B cell (primary cell): ENCODE results near the gene PTPRG. TPM values are rescaled to one million over a fixed set of nuclear protein-coding genes. Genes with fewer than 3 reads are reported as not detected.

Experiments
- ATAC-seq: fragments of 200-7000 bp; cut with Tn5 transposase; one replicate; pipeline ENCODE4 v1.10.0; 2021; ENCODE audit warnings: low read depth, mild to moderate bottlenecking, moderate number of reproducible peaks, moderate library complexity
- CTCF ChIA-PET: fragments of 350-600 bp; sonication (Branson Sonifier 250); formaldehyde crosslinking; loops from one replicate; lab custom pipeline; 2021; ENCODE audit warnings: antibody characterized with exemption, inconsistent platforms; lab: Charles Lee
- POLR2A ChIA-PET: fragments of 350-600 bp; sonication (Branson Sonifier 250); formaldehyde crosslinking; loops from one replicate; lab custom pipeline; 2021; ENCODE audit warnings: antibody characterized with exemption; lab: Charles Lee
- DNase-seq: peaks from one replicate; pipeline ENCODE4 v3.0.0; 2013
- H2AFZ ChIP-seq: 2 replicates; pipeline ENCODE4 v1.6.1; 2012; ENCODE audit warnings: mild to moderate bottlenecking, low read depth, low read length; ENCODE audit not compliant: insufficient read depth, poor library complexity, severe bottlenecking
- H3K27ac ChIP-seq, 2 donors: 1 replicate in 1 of 2; 2 replicates in 1 of 2; pipeline ENCODE4 v1.5.1; 2012 to 2013; ENCODE audit warnings: low read length in 2 of 2, mild to moderate bottlenecking in 2 of 2, moderate library complexity in 1 of 2
- H3K27me3 ChIP-seq, 4 experiments: fragments of 200-600 bp in 1 of 4; sonication (generic) in 1 of 4; replicated peaks in 1 of 4; 1 replicate in 2 of 4; 2 replicates in 2 of 4; pipeline versions ENCODE4 v1.6.1 to v1.7.0; 2013 to 2016; ENCODE audit warnings: low read length in 3 of 4, mild to moderate bottlenecking in 2 of 4, mixed read lengths in 1 of 4, moderate library complexity in 1 of 4; ENCODE audit not compliant: insufficient read depth in 4 of 4, control insufficient read depth in 3 of 4; ENCODE audit errors: control extremely low read depth in 1 of 4
- H3K36me3 ChIP-seq, 2 experiments: replicated peaks in 1 of 2; 1 replicate in 1 of 2; 2 replicates in 1 of 2; pipeline versions ENCODE4 v1.6.1 to v1.7.1; 2013; ENCODE audit warnings: low read length in 1 of 2; ENCODE audit not compliant: insufficient read depth in 2 of 2, control insufficient read depth in 1 of 2; ENCODE audit errors: control extremely low read depth in 1 of 2, extremely low read depth in 1 of 2
- H3K4me1 ChIP-seq, 2 donors: fragments of 200-600 bp in 1 of 2; sonication (generic) in 1 of 2; 1 replicate in 1 of 2; 2 replicates in 1 of 2; pipeline versions ENCODE4 v1.5.1 to v1.6.1; 2013 to 2017; ENCODE audit warnings: low read length in 2 of 2; ENCODE audit not compliant: control insufficient read depth in 2 of 2, insufficient read depth in 2 of 2
- H3K4me2 ChIP-seq: replicated peaks from 2 replicates; pipeline ENCODE3; 2012; ENCODE audit warnings: mild to moderate bottlenecking, low read depth, low read length; ENCODE audit not compliant: poor library complexity, severe bottlenecking
- H3K4me3 ChIP-seq, 5 experiments: fragments of 200-600 bp in 1 of 5; sonication (generic) in 1 of 5; 1 replicate in 3 of 5; 2 replicates in 2 of 5; pipeline versions ENCODE4 v1.5.1 to v1.7.0; 2011 to 2016; ENCODE audit warnings: low read length in 4 of 5, mild to moderate bottlenecking in 4 of 5, low read depth in 2 of 5, control low read depth in 1 of 5, moderate library complexity in 1 of 5; ENCODE audit not compliant: insufficient read depth in 1 of 5; ENCODE audit errors: control extremely low read depth in 1 of 5, extremely low read depth in 1 of 5
- H3K79me2 ChIP-seq: fragments of 200-600 bp; sonication (generic); one replicate; pipeline ENCODE4 v1.6.0; 2016; ENCODE audit warnings: low read length; ENCODE audit not compliant: control insufficient read depth, insufficient read depth
- H3K9ac ChIP-seq: fragments of 200-600 bp; sonication (generic); 2 replicates; pipeline ENCODE4 v1.6.1; 2017; ENCODE audit warnings: mild to moderate bottlenecking, low read length, moderate library complexity
- H3K9me3 ChIP-seq, 3 donors: one replicate each; pipeline versions ENCODE4 v1.6.1 to v1.7.1; 2013; ENCODE audit warnings: low read length in 2 of 3; ENCODE audit not compliant: control insufficient read depth in 2 of 3, insufficient read depth in 1 of 3; ENCODE audit errors: control extremely low read depth in 1 of 3
- H4K20me1 ChIP-seq: 2 replicates; pipeline ENCODE4 v1.6.0; 2012; ENCODE audit warnings: mild to moderate bottlenecking, low read length; ENCODE audit not compliant: insufficient read depth, control insufficient read depth, poor library complexity, severe bottlenecking
- H3K27ac Mint-ChIP-seq: one replicate; pipeline ENCODE4 v1.8.0; 2021; ENCODE audit warnings: mixed read lengths
- H3K27me3 Mint-ChIP-seq: one replicate; pipeline ENCODE4 v1.8.0; 2021; ENCODE audit warnings: mixed read lengths
- H3K4me1 Mint-ChIP-seq: one replicate; pipeline ENCODE4 v1.8.0; 2021; ENCODE audit warnings: mixed read lengths
- H3K4me3 Mint-ChIP-seq: one replicate; pipeline ENCODE4 v1.8.0; 2021; ENCODE audit warnings: mixed read lengths
- H3K9me3 Mint-ChIP-seq: one replicate; pipeline ENCODE4 v1.8.0; 2022; ENCODE audit warnings: mixed read lengths; ENCODE audit not compliant: insufficient read depth
- EZH2 ChIP-seq: IDR thresholded peaks from 2 replicates; pipeline ENCODE4 v1.6.1; 2012; ENCODE audit warnings: borderline replicate concordance, low read depth, mild to moderate bottlenecking, moderate library complexity, low read length; ENCODE audit not compliant: insufficient read depth, poor library complexity, severe bottlenecking
- WGBS: methylation state at CpG from one replicate; pipeline ENCODE4 v1.1.5; 2013; ENCODE audit warnings: missing lambda C conversion rate; ENCODE audit not compliant: insufficient coverage; 5-methylcytosine and 5-hydroxymethylcytosine counted together
- intact Hi-C: fragments of 100-400 bp; cut with micrococcal nuclease; formaldehyde crosslinking; loops from one replicate; pipeline ENCODE4 v1.10.0; 2022
- polyA plus RNA-seq: library from polyadenylated mRNA; depleted of rRNA; stranded (reverse); fragments of >200 nt; gene quantifications from 2 replicates; pipeline ENCODE4 v1.2.3, GENCODE V29; 2012
- total RNA-seq, 2 donors: library from RNA; stranded (reverse); fragments of 120-200 nt in 1 of 2; gene quantifications; 1 replicate in 1 of 2; 2 replicates in 1 of 2; pipeline versions ENCODE4 v1.2.3 to v1.2.4, GENCODE V29; 2013 to 2022
- TF ChIP-seq, protein P1 (sequence below): fragments of 200-600 bp; IDR thresholded peaks from one replicate; pipeline ENCODE4 v1.8.0; 2022; ENCODE audit warnings: antibody characterized with exemption, mild to moderate bottlenecking

The PTPRG gene
- total and polyA plus RNA-seq, 2 donors (not counting 1 experiment from before 2014, with no cell fraction given) = 0.12 to 1.3 TPM

DNA sequence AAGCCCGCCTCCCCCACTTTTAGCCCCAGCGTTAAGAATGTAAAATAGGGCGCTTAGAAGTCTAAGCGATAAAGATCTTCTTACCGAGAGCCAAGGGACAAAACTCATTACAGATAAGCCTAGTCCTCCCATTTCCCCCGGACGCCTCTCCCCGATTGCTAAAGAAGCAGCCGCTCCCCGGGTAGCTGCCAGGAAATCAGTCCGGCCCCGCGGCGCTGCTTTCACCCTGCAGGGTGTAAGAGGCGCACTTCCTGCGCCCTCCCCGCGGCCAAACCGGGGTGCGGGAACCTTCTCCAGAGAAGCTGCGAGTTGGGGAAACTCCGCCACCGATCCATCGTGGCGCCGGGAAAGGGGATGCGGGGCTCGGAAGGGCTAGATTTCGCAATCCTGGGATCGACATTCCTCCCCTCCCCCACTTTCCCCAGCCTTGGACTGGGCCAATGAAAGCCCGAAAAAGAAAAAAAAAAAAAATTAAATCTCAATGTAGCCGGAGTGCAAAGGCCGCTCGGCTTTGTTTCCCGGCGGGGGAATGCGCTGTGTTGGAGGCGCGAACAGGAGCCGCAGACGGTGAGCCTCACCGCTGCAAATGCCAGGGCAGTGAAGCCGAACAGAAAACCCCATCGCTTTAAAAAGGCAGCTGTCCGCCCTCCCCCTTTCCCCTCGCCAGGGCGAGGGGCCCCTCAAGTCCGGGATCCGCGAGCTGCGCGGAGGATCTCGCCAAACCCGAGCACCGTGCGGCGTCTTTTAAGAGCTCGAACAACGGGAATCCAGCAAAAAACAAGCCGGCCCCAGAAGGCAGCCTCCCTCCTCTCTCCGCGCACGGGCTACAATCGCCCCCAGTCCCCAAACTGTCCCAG lies 626 bp upstream of the PTPRG start:
- Histone ChIP-seq H3K4me3 (peak overlapping the region; percentile 6 to 42 (median 20)), H3K79me2 (no peaks in the 10 kb centered on the region), H3K9me3 (peaks cover 0 to 3% (median 0%) of the 10 kb centered on the region in 3 donors), H3K36me3 (no peaks in the 10 kb centered on the region), H3K9ac (peak overlapping the region; percentile 32), H3K4me2 (peak overlapping the region; percentile 63), H4K20me1 (no peaks in the 10 kb centered on the region), H3K27me3 (peaks cover 0 to 56% (median 18%) of the 10 kb centered on the region in 4 experiments), H3K27ac (no peak overlapping the region), H2AFZ (peak overlapping the region; percentile 11), H3K4me1 (peaks cover 3 to 15% of the 10 kb centered on the region in 2 donors)
- intact Hi-C loops = no loop called here
- ATAC-seq (no peak), DNase-seq (peak; percentile 13)
- TF ChIP-seq, protein P1, sequence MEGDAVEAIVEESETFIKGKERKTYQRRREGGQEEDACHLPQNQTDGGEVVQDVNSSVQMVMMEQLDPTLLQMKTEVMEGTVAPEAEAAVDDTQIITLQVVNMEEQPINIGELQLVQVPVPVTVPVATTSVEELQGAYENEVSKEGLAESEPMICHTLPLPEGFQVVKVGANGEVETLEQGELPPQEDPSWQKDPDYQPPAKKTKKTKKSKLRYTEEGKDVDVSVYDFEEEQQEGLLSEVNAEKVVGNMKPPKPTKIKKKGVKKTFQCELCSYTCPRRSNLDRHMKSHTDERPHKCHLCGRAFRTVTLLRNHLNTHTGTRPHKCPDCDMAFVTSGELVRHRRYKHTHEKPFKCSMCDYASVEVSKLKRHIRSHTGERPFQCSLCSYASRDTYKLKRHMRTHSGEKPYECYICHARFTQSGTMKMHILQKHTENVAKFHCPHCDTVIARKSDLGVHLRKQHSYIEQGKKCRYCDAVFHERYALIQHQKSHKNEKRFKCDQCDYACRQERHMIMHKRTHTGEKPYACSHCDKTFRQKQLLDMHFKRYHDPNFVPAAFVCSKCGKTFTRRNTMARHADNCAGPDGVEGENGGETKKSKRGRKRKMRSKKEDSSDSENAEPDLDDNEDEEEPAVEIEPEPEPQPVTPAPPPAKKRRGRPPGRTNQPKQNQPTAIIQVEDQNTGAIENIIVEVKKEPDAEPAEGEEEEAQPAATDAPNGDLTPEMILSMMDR = no peak
- TF ChIP-seq EZH2 = no peak
- ChIA-PET CTCF (no interaction called here), POLR2A (no interaction called here)
- peaks cover 61% of the 10 kb centered on the region for H3K27me3 Mint-ChIP-seq
- WGBS = 2% methylated on average over 57 of the region's 64 CpGs
- peaks cover 13% of the 10 kb centered on the region for H3K4me1 Mint-ChIP-seq
- H3K4me3 Mint-ChIP-seq = peak overlapping the region; percentile 59
- H3K9me3 Mint-ChIP-seq = no peaks in the 10 kb centered on the region
- H3K27ac Mint-ChIP-seq = no peak overlapping the region
